Testis (tissue), 2 donors: ENCODE measurements around the gene FOXC2.

Source experiments
- CTCF ChIP-seq, 3 experiments: fragments of 450-650 bp in 2 of 3; fragments of 200-600 bp in 1 of 3; sonication (generic) in 1 of 3; IDR thresholded peaks; one replicate each; pipeline ENCODE4 v1.5.1; 2016 to 2019; ENCODE audit warnings: antibody characterized with exemption in 3 of 3, mild to moderate bottlenecking in 2 of 3, moderate library complexity in 1 of 3
- POLR2A ChIP-seq: fragments of 450-650 bp; IDR thresholded peaks from one replicate; pipeline ENCODE4 v1.6.1; 2017; ENCODE audit warnings: antibody characterized with exemption, mild to moderate bottlenecking, moderate library complexity

GRCh38 chr16:86570558-86571529 lies 4.2 kb downstream of the FOXC2 start:
- no peak for TF ChIP-seq CTCF (IDR thresholded peaks at IDR 0.05)
- no peak for TF ChIP-seq POLR2A
